ENCODE data around the gene UBE2QL1.

- no peak for TF ChIP-seq POLR2AphosphoS5 (IDR thresholded peaks at IDR 0.05; ENCODE audit: borderline replicate concordance, low read depth, low read length)
- no peak for TF ChIP-seq FOXP2 (optimal IDR thresholded peaks at IDR 0.05; ENCODE audit: control extremely low read depth, extremely low read length, insufficient read depth)
These were observed 41.0 kb upstream of the UBE2QL1 start for GRCh38 chr5:6407558-6408259.
